GM18526 (cell line): ENCODE data around the gene KCNIP4.

Experiments used
- POLR2A ChIP-seq: IDR thresholded peaks from 3 replicates; pipeline ENCODE4 v1.6.1; 2011; ENCODE audit not compliant: insufficient read length; ENCODE audit errors: extremely low read depth

The KCNIP4 gene

DNA sequence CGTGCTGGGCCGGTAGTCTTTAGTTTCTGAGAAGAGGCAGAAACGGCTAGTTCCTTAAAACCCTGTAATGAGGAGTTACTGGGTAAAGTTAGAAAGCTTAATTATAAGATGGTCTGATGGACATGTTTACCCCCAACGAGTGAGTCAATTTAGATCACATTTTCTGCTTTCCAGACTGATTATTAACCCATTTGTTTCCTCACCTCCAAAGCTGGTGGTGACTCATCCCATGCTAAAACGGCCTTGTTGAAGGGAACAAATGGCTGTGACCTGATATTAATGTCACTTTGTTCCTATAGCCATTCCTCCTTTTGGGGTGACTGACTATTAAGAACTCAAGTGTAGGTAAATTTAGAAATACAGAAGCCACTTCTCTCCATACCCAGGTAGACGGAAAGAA lies 232.0 kb downstream of the KCNIP4 start:
- TF ChIP-seq POLR2A, result no peak

DNA sequence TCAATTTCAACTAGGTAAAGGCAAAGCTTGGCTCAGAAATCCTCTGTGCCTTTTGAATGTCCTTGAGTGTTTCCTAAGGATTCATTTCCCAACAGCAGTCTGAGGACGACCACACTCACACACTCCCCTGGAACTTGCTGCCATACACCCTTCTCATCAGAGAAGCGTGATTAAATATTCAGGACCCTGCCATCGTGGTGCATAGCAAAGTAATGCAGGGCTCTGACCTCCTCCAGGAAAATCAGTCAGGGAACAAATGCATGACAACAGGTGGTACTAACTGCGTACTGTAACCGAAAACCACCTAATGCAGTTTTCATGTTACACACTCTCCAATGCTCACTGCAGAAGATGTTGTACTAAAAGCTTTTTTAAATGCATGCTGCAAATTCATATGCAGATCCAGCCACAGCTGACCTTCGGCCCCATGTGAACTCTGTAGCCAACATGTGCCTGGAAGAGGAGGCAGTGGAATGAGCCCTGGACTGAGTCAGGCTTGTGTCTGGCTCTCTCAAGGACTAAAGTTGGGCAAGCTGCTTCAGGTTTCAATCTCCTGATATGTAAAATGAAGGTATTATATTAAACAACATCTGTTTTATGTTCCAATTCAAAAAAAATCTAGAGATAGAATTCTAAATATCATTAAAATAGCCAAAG lies 238.3 kb downstream of the KCNIP4 start:
- no peak for TF ChIP-seq POLR2A

DNA sequence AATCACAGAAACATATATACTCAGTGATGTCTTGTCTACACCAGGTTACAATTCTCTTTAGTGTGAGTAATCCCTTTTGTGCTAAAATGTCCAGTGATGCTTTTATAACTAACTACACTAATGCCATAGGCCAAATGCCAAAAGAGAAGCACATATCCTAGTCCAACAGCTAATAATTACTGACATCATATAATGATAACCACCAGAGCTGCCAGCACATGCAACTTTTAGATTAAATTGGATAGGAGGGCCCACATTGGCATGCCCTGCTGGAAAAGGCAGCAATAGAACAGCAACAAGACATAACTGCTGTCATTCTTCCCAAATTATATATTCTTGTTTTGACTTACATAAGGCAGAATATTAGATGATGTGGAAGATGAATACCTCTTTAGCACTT lies 238.8 kb downstream of the KCNIP4 start:
- no peak for TF ChIP-seq POLR2A

DNA sequence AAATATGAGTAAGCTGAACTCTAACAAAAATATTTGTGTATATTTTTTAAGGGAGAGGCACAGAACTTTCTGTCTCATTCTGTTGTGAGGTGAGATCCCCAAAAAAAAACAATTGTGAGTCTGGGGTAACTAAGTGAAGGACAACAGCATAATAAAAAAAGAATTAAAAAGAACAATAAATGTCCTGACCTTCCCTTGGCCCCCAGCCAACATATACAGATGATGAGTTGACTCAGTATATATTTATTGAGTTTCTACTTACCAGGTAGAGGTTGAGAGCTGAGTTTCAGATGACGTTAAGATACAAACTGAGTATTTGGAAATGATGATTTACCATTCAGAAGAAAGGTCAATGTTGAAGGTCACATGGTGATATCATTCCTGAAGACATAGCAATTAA lies 239.5 kb downstream of the KCNIP4 start:
- TF ChIP-seq POLR2A, result no peak

DNA sequence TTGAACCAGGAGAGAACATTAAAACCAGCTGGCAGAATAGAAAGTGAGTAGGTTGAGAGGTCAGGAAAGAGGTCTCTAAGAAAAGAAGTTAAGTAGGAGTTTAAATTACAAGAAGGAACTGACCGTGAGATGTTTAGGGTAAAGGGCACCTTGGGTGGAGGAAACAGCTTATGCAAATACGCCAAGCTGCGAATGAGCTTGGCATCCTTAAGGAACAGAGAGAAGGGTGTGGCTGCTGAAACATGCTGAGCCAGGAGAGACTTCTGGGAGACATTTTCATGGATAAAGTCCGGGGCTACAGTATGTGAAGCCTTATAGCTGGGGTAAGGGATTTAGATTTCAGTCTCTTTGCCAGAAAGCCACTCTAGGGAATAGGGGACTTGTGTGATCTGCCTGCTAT lies 249.1 kb downstream of the KCNIP4 start:
- TF ChIP-seq POLR2A, result no peak

- TF ChIP-seq POLR2A, result no peak
Observed at GRCh38 chr4:21697583-21697982, 251.0 kb downstream of the KCNIP4 start.

GRCh38 chr4:21695141-21695540 lies 253.4 kb downstream of the KCNIP4 start:
- no peak for TF ChIP-seq POLR2A

- TF ChIP-seq POLR2A, result no peak
Observed at GRCh38 chr4:21692241-21692640, 256.3 kb downstream of the KCNIP4 start.

DNA sequence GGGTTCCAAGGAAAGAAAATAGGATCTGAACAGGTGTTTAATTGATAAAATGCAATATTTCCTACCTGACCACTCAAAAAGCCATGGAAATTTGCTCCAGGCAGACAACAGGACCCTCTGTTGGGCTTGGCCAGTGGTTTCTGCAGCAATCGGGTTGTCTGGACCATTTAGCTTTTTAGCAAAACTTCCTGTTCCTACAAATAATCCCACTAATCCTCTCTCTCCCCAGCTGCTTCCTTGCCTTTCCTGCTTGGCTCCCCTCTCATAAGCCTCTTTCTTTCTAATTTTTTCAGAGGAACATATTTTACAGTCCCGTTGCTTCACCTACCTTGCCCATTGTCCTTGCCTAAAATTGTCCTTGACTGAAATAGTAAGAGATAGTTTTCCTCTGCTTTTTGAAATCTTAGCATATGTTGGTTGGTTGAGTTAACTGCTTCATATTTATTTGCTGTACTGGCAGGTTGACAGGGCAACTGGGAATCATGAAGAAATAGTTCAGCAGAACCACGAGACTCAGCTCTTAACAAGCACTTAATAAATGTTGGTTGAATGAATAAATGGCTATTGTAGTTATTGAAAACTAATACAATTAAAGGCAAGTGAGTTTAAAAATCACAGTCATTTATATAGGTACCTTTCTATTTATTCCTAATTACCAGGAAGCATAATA lies 259.8 kb downstream of the KCNIP4 start:
- no peak for TF ChIP-seq POLR2A

GRCh38 chr4:21685911-21686310 lies 262.7 kb downstream of the KCNIP4 start:
- no peak for TF ChIP-seq POLR2A

DNA sequence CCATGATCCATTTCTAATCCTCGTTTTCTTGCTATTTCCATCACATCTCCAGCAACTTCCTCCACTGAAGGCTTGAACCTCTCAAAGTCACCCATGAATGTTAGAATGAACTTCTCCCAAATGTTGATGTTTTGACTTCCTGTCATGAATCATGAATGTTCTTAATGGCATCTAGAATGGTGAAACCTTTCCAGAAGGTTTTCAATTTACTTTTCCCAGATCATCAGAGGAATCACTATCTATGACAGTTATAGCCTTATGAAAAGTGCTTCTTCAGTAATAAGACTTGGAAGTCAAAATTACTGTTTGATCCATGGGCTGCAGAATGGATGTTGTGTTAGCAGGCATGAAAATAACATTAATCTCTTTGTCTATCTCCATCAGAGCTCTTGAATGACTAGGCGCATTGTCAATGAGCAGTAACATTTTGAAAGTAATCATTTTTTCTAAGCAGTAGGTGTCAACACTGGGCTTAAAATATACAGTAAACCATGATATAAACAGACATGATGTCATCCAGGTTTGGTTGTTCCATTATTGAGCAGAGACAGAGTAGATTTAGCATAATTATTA lies 268.2 kb downstream of the KCNIP4 start:
- TF ChIP-seq POLR2A, result no peak

- no peak for TF ChIP-seq POLR2A
Observed at GRCh38 chr4:21678711-21679110, 269.9 kb downstream of the KCNIP4 start.

GRCh38 chr4:21677173-21677572 lies 271.4 kb downstream of the KCNIP4 start:
- no peak for TF ChIP-seq POLR2A

DNA sequence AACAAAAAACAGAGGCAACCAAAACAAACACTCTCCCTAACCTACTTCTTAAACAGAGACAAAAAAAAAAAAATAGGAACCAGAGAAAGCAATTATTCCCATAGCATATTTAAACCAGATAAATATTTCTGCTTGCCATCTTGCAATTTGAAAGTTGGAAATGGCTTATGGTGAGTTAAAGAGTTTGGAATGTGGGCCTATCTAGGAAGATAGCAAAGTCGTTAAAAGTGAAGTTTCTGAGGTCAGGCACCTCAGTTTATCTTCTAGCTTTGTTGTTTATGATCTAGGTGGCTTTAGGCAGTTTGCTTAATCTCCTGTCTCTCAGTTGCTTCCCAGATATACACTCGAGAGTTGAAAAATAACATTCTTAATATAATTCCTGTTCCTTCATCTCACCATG lies 284.2 kb downstream of the KCNIP4 start:
- TF ChIP-seq POLR2A, result no peak

- no peak for TF ChIP-seq POLR2A
Observed at GRCh38 chr4:21656832-21657231, 291.7 kb downstream of the KCNIP4 start.

DNA sequence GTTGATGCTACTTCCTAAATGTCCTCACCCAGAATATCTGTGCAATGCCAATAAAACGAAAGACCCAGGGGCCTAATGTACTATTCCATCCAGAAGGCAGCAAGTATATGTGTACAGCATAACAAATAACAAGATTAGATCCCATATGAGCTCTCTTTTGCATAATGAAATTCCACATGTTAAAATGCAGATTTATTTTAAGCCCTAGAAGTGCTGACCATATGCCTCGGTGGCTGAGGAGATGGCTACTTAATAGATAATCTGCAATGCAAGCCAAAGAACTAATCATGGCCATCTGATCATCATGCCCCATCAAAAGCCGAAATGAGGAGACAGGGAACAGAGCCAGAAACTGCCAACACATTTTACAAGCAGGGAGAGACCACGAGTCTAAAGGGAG lies 293.5 kb downstream of the KCNIP4 start:
- TF ChIP-seq POLR2A, result no peak
